CD4-positive, alpha-beta T cell (primary cell): ENCODE measurements around the gene POLR3H. TPM values are rescaled to one million over a fixed set of nuclear protein-coding genes. Genes with fewer than 3 reads are reported as not detected.

ENCODE experiments used
- ATAC-seq: fragments of 200-7000 bp; cut with Tn5 transposase; one replicate; pipeline ENCODE4 v1.10.0; 2022; ENCODE audit warnings: mild to moderate bottlenecking; ENCODE audit not compliant: poor library complexity
- CTCF ChIA-PET: fragments of 350-600 bp; sonication (Branson Sonifier 250); formaldehyde crosslinking; loops from one replicate; lab custom pipeline; 2021; ENCODE audit warnings: antibody characterized with exemption, inconsistent platforms; lab: Charles Lee
- POLR2A ChIA-PET: fragments of 350-600 bp; sonication (Branson Sonifier 250); formaldehyde crosslinking; loops from one replicate; lab custom pipeline; 2021; ENCODE audit warnings: antibody characterized with exemption, inconsistent platforms; lab: Charles Lee
- DNase-seq, 14 experiments: peaks; one replicate each; pipeline ENCODE4 v3.0.0-alpha.2; 2013 to 2020; ENCODE audit warnings: mixed read lengths in 2 of 14
- H3K27ac ChIP-seq, 2 donors: one replicate each; pipeline versions ENCODE4 v1.5.1 to v1.7.0; 2013; ENCODE audit warnings: low read length in 2 of 2, low read depth in 1 of 2, mild to moderate bottlenecking in 1 of 2
- H3K27me3 ChIP-seq, 2 experiments: 1 replicate in 1 of 2; 2 replicates in 1 of 2; pipeline versions ENCODE4 v1.6.1 to v1.7.0; 2013; ENCODE audit warnings: low read length in 2 of 2, control low read depth in 1 of 2, mild to moderate bottlenecking in 1 of 2, moderate library complexity in 1 of 2; ENCODE audit not compliant: insufficient read depth in 2 of 2, control insufficient read depth in 1 of 2
- H3K36me3 ChIP-seq: one replicate; pipeline ENCODE4 v1.6.1; 2013; ENCODE audit warnings: low read length, control low read depth; ENCODE audit not compliant: insufficient read depth
- H3K4me1 ChIP-seq: one replicate; pipeline ENCODE4 v1.6.1; 2013; ENCODE audit warnings: low read length, control low read depth; ENCODE audit not compliant: insufficient read depth
- H3K4me3 ChIP-seq: one replicate; pipeline ENCODE4 v1.5.1; 2013; ENCODE audit warnings: mild to moderate bottlenecking, low read length, moderate library complexity
- H3K9me3 ChIP-seq, 2 experiments: 1 replicate in 1 of 2; 2 replicates in 1 of 2; pipeline versions ENCODE4 v1.6.1 to v1.7.0; 2013; ENCODE audit warnings: low read length in 2 of 2, mild to moderate bottlenecking in 2 of 2, control low read depth in 1 of 2, moderate library complexity in 1 of 2; ENCODE audit not compliant: control insufficient read depth in 1 of 2, insufficient read depth in 1 of 2
- H3K27ac Mint-ChIP-seq: one replicate; pipeline ENCODE4 v1.8.0; 2020; ENCODE audit warnings: mixed read lengths
- H3K27me3 Mint-ChIP-seq: one replicate; pipeline ENCODE4 v1.8.0; 2021; ENCODE audit warnings: mixed read lengths
- H3K36me3 Mint-ChIP-seq: one replicate; pipeline ENCODE4 v1.8.0; 2021; ENCODE audit warnings: low read depth, mixed read lengths
- H3K4me1 Mint-ChIP-seq: one replicate; pipeline ENCODE4 v1.8.0; 2021; ENCODE audit warnings: low read depth, mixed read lengths
- H3K4me3 Mint-ChIP-seq: one replicate; pipeline ENCODE4 v1.8.0; 2020; ENCODE audit warnings: mild to moderate bottlenecking, mixed read lengths
- H3K9me3 Mint-ChIP-seq: one replicate; pipeline ENCODE4 v1.8.0; 2020; ENCODE audit warnings: mixed read lengths
- CTCF ChIP-seq: fragments of 200-600 bp; IDR thresholded peaks from one replicate; pipeline ENCODE4 v1.8.0; 2022; ENCODE audit warnings: antibody characterized with exemption, mild to moderate bottlenecking
- intact Hi-C, 2 experiments: fragments of 100-400 bp; cut with DNase I in 1 of 2; cut with micrococcal nuclease in 1 of 2; formaldehyde crosslinking; loops; one replicate each; pipeline versions ENCODE4 v1.15.1 to v1.9.0; 2023 to 2025; cut with DNase I, micrococcal nuclease
- total RNA-seq, 174 experiments: library from RNA in 2 of 174; stranded (reverse) in 2 of 174; gene quantifications; one replicate each; pipeline ENCODE4 v1.2.3 and lab custom pipeline; 2021 to 2026

POLR3H gene
- total RNA-seq, 2 experiments from 2014 or later: 13.4 to 17.3 TPM

GRCh38 chr22:41480397-41480735 lies 63.9 kb downstream of the POLR3H start:
- no peaks in the 10 kb centered on the region for H3K27me3 ChIP-seq
- Mint-ChIP-seq H3K4me1 (peaks cover 44% of the 10 kb centered on the region), H3K27me3 (no peaks in the 10 kb centered on the region), H3K36me3 (peaks cover 11% of the 10 kb centered on the region), H3K9me3 (no peaks in the 10 kb centered on the region), H3K27ac (no peak overlapping the region), H3K4me3 (no peak overlapping the region)
- no peaks in the 10 kb centered on the region for H3K9me3 ChIP-seq
- no peak overlapping the region for H3K4me3 ChIP-seq
- intact Hi-C loops: no loop called here
- DNase-seq (no peak), ATAC-seq (no peak)
- H3K4me1 ChIP-seq: peaks cover 16% of the 10 kb centered on the region
- POLR2A ChIA-PET: no interaction called here
- no peak overlapping the region for H3K27ac ChIP-seq
- TF ChIP-seq CTCF: no peak
- peaks cover 25% of the 10 kb centered on the region for H3K36me3 ChIP-seq
- CTCF ChIA-PET: no interaction called here

GRCh38 chr22:41479671-41480396 lies 64.4 kb downstream of the POLR3H start:
- Histone ChIP-seq H3K9me3 (no peaks in the 10 kb centered on the region), H3K27ac (no peak overlapping the region), H3K27me3 (no peaks in the 10 kb centered on the region), H3K36me3 (peaks cover 28% of the 10 kb centered on the region), H3K4me1 (peaks cover 16% of the 10 kb centered on the region), H3K4me3 (no peak overlapping the region)
- peaks cover 44% of the 10 kb centered on the region for H3K4me1 Mint-ChIP-seq
- peaks cover 11% of the 10 kb centered on the region for H3K36me3 Mint-ChIP-seq
- no peak for ATAC-seq
- ChIA-PET CTCF (no interaction called here), POLR2A (no interaction called here)
- no peak for TF ChIP-seq CTCF
- intact Hi-C loops: loop anchor here in 1 of 2 experiments (5.0 kb wide), 1 partner anchor 42 kb away; no protein-coding TSS in a partner anchor
- no peak overlapping the region for H3K4me3 Mint-ChIP-seq
- DNase-seq: no peak
- no peak overlapping the region for H3K27ac Mint-ChIP-seq
- H3K27me3 Mint-ChIP-seq: no peaks in the 10 kb centered on the region
- H3K9me3 Mint-ChIP-seq: no peaks in the 10 kb centered on the region

- Mint-ChIP-seq H3K27ac (no peak overlapping the region), H3K36me3 (peaks cover 11% of the 10 kb centered on the region), H3K27me3 (no peaks in the 10 kb centered on the region), H3K4me3 (no peak overlapping the region), H3K4me1 (peaks cover 40% of the 10 kb centered on the region), H3K9me3 (no peaks in the 10 kb centered on the region)
- Histone ChIP-seq H3K4me3 (no peak overlapping the region), H3K36me3 (peaks cover 29% of the 10 kb centered on the region), H3K4me1 (peaks cover 16% of the 10 kb centered on the region), H3K9me3 (no peaks in the 10 kb centered on the region), H3K27me3 (no peaks in the 10 kb centered on the region), H3K27ac (no peak overlapping the region)
- ChIA-PET CTCF (no interaction called here), POLR2A (interaction anchor here (1.1 kb wide), 1 partner anchor 10 kb away, joined by 4 read pairs; the partner anchor contains the start of genes ACO2 and PHF5A)
- TF ChIP-seq CTCF: no peak
- DNase-seq (no peak), ATAC-seq (no peak)
- intact Hi-C loops: loop anchor here in 1 of 2 experiments (5.0 kb wide), 1 partner anchor 43 kb away; no protein-coding TSS in a partner anchor
Measured at GRCh38 chr22:41478891-41479521, 65.3 kb downstream of the POLR3H start.
